GM12892 (cell line): ENCODE data around the gene ZNF697.

Experiments
- POLR2A ChIP-seq: IDR thresholded peaks from 2 replicates; pipeline ENCODE4 v1.6.1; 2011; ENCODE audit warnings: low read depth, low read length, control low read depth
- POLR2AphosphoS5 ChIP-seq: IDR thresholded peaks from 2 replicates; pipeline ENCODE4 v1.6.1; 2011; ENCODE audit warnings: low read depth, low read length, control low read depth

DNA sequence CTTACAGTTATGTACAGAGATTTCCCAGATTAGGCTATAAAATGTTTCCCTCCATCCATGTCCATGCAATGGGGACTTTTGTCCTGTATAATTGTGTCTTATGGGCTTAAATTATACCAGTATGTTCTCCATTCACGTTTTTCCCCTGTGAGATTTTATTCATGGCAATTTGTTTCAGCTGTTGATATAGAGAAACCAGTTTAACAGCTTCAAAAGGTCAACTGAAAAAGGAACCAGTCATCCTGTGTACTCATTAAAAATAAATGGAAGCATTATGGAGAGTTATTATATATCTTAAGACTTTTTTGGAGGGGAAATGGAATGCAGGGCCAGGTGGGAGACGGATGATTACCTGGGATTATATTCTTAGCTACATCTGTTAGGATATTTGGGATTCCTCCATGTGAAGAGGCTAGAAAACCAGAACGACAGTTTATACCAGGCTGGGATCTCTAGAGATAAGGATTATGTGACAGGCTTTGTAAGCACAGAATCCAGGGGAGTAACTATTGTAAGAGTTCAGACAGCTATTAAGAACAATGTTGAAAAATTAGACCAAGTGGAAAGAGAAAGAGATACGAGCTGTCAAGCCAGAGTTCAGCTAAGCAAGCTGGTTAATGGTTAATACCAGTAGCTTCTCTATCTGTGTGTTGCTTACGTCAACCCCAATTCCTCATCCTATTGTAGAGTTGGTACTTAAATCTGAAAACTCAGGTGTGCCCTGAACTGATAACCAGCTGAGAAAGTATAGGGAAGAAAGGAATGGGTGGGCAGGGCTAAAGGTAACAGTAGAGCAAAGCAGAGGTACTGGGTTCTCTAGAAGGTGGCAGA lies 12.4 kb upstream of the ZNF697 start:
- TF ChIP-seq POLR2A, result no peak
- TF ChIP-seq POLR2AphosphoS5, result no peak
